Mucosa of gallbladder (tissue), 1 donor: Measurements from ENCODE around the gene HGS. TPM values are rescaled to one million over a fixed set of nuclear protein-coding genes. Genes with fewer than 3 reads are reported as not detected.
A peak's percentile ranks its signal among the peaks of the same experiment; 100 is the strongest.

ENCODE experiments used
- DNase-seq: peaks from one replicate; pipeline ENCODE4 v3.0.0-alpha.2; 2020; ENCODE audit warnings: low spot score
- total RNA-seq: library from RNA; stranded (reverse); gene quantifications from one replicate; pipeline ENCODE4 v1.2.1, GENCODE V29; 2021
- donor health status: DM: no; HTN: no; CAD: no.

The HGS gene
- 137 TPM for total RNA-seq

GRCh38 chr17:81683584-81684441 lies at the start of gene HGS, which contains the start of gene ARL16:
HGS (plus strand) TSS chr17:81684011; CDS start chr17:81684067, 56 bp downstream.
ARL16 (minus strand) TSS chr17:81683797; CDS start chr17:81683753, 44 bp downstream.
- peak; percentile 99 for DNase-seq

DNA sequence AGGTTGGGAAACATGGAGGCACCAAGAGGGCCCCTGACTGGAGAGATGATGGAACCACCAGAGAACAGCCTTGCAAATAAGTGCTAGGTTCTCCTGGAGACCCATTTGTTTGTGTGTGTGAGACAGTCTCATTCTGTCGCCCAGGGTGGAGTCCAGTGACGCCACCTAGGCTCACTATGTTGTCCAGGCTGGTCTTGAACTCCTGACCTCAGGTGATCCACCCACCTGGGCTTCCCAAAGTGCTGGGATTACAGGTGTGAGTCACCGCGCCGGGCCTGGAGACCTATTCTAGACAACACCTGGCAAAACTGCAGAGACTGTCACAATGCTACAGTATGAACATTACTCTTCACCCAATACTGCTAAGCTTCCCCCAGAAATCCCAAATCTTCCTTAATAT lies 48.4 kb upstream of the HGS start:
- no peak for DNase-seq

- no peak for DNase-seq
Measured at GRCh38 chr17:81635973-81636504, 47.8 kb upstream of the HGS start.

DNA sequence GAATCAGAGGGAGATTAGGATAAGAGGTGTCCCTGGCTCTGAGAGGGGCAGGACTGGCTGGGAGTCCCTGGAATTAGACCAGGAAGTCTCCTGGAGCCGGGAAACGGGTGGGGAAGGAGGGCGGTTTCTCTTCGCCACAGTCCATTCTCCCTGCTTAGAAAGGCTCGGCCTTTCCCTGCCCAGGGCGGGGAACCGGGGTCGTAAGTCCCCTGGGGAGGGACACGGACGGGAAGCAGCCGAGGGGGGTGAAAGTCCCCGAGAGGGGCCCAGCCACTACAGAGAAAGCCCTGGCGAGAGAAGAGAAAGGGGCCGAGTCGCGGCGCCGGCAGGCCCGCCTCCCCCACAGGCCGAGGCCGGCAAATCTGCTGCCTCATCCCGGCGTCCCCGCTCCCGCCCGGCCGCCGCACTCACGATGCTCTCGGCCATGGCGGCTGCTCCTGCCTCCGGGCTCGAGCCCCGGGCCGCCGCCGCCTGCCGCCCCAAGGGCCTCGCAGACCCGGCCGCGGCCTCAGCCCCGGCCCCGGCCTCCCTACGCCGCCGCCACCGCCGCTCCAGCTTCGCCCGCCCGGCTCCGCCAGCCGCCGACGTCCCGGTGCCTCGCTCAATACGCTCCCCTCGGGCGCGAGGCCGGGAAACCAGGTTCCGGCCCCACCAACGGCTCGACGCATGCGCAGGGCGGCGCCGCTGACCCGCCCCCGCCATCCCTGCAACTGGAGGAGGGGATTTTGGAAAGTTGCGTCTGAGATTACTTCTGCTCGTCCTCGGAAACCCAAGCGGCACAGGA lies 47.1 kb upstream of the HGS start, which contains the start of the genes NPLOC4 and TSPAN10:
Gene NPLOC4, minus strand, starts transcription at position 608 of the 784 bp plus-strand sequence. Its CDS starts 182 bp downstream, at position 426.
Gene TSPAN10, plus strand, starts transcription at position 692 of the 784 bp plus-strand sequence. CDS start 5,217 bp downstream, outside the sequence.
- DNase-seq: peak; percentile 81

DNA sequence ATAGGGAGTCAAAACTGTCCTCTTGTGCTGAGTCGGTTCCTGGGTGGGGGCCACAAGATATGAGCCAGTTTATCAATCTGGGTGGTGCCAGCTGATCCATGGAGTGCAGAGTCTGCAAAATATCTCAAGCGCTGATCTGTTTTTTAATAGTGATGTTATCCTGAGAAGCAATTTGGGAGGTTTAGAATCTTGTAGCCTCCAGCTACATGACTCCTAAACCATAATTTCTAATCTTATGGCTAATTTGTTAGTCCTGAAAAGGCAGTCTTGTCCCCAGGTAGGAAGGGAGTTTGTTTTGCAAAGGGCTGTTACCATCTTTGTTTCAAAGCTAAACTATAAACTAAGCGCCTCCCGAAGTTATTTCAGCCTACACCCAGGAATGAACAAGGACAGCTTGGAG lies 45.1 kb upstream of the HGS start:
- DNase-seq: no peak

DNA sequence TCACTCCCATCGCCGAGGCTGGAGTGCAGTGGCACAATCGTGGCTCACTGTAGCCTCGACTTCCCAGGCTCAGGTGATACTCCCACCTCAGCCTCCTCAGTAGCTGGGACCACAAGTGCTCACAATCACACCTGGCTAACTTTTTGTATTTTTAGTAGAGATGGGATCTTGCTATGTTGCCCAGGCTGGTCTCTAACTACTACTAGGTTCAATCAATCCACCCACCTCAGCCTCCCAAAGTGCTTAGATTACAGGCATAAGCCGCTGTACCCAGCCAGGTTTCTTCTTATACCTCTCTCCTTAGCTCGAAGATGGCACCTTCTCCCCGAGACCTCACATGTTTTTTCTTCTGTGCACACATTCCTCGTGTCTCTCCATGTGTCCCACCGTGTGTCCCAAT lies 43.8 kb upstream of the HGS start:
- DNase-seq: no peak

DNA sequence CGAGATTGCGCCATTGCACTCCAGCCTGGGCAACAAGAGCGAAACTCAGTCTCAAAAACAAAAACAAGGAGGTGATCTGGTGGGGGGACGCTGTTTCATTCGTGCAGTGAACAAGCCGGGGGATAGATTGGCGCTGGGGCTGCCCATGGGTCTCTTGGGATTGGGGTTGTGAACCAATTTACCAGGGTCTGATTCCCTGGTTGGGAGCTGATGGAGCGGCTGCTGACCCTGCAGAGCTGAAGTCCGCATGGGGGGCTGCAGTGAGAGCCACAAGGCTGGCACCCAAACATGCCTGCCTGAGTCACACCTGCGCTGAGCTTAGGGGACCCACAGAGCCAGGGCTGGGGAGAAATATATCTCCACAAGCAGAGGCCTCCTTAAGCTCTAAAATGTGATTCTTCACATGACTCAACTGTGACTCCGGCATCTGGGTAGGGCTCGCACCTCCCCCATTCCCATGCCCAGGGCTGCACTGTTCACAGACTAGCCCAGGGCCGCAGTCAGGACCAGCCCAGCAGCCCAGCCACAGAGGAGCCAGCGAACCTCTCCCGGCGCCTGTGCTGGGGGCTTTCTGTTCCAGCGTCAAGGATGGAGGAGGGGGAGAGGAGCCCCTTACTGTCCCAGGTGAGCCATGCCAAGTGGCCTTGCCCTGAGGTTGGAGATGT lies 41.9 kb upstream of the HGS start:
- DNase-seq: no peak

DNA sequence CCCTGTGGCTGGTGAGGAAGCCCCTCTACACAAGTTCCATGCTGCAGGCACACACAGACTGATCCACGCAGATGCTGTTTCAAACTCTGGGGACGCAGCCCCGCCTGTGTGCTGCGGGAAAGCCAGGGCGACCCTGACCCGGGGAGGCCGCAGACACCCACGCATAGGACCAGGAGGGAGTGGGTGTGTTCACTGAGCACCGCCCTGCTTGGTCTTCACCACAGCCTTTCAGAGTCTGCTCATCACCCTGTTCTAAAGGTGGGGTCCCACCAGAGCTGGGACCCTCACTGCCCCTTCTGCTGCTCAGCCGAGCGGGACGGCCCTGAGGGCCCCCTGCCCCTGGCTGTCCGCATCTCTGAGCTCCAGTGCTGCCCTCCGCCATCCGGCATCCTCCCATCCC lies 39.3 kb upstream of the HGS start:
- no peak for DNase-seq

DNA sequence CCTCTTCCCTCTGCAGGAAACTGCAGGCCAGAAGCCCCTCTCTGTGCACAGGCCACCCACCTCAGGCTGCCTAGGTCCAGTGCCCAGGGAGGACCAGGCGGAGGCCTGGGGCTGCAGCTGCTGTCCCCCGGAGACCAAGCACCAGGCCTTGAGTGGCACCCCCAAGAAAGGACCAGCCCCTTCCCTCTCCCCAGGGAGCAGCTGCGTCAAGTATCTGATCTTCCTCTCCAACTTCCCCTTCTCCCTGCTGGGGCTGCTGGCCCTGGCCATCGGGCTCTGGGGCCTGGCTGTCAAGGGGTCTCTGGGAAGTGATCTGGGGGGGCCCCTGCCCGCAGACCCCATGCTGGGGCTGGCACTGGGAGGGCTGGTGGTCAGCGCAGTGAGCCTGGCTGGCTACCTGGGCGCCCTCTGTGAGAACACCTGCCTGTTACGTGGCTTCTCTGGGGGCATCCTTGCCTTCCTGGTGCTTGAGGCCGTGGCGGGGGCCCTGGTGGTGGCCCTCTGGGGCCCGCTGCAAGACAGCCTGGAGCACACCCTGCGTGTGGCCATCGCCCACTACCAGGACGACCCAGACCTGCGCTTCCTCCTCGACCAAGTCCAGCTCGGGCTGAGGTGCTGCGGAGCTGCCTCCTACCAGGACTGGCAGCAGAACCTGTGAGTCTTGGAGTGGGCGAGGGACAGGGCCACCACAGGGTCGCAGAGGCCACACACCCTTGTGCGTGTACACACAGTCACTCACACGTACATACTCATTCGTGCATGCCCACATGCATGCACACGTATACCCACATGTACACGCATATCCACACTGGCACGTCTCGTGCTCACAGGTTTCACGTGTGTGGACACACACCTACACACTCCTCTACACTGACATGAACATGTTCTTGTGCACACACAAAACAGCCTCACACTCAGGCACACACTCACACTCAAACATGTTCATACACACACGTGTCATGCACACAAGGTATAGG lies 38.5 kb upstream of the HGS start:
- no peak for DNase-seq

DNA sequence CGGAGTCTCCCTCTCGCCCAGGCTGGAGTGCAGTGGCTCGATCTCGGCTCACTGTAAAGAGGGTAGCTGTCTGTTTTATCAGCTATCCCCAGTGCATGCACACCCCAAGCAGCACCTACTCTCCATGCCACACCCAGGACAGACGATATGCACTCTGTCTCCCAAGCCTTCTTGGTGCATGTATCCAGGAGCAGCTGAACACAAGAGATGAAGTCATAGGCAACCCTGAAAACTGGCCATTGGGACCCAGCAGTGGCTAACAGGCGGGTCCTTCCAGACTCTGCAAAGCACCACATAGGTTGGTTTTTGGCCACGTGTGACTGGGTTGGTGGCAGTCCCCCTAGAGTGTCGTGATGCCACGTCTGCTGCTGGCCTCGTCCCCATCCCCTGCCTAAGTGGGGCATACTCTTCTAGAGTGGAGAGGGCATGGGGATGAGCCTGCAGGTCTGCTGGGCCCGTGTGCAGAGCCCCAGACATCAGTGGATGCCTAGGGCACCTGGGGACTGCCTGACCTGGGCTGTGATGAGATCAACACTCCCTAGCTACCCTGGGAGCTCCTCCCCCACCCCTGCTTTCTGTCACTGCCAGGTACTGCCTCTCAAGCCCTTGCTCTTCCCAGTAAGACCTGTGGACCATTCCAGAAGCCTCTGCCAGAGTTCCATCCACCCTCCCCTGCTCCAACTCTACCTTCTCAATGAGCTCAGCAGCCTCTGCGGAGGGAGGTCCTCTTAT lies 36.8 kb upstream of the HGS start:
- DNase-seq: no peak

DNA sequence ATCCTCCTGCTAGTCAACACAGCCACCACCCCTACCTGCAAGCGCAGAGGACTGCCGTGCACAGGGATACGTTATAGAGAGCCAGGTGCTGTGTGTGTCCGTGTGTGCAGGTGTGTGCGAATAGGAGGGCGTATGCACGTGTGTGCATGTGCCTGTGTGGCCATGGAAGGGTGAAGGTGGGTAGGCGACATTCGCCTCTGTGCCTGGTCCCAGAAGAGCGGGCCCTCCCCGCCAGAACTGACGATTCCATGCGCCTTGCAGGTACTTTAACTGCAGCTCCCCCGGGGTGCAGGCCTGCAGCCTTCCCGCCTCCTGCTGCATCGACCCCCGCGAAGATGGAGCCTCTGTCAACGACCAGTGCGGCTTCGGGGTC lies 36.2 kb upstream of the HGS start:
- no peak for DNase-seq

- no peak for DNase-seq
Measured at GRCh38 chr17:81648013-81648706, 35.7 kb upstream of the HGS start.

DNA sequence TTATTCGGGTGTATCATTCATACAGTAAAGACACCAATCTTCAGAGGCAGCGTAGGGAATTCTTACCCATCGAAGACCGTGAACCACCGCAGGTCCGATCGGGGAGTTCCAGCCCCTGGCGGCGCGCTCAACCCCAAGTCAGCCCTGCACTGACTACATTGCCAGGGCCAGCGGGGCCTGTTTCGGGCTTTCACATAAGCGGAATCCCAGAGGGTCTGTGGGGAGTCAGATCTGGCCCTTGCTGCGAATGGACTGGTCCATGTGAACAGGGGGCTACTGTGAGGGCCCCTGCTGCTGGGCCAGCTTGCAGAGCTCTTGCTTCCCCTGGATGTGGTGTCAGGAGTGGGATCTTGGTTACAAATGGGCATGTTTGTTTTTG lies 35.1 kb upstream of the HGS start:
- DNase-seq: no peak

GRCh38 chr17:81650951-81651350 lies 32.9 kb upstream of the HGS start:
- no peak for DNase-seq

GRCh38 chr17:81651692-81652091 lies 32.1 kb upstream of the HGS start:
- DNase-seq: peak; percentile 43

- DNase-seq: no peak
Measured at GRCh38 chr17:81652906-81653771, 30.7 kb upstream of the HGS start.

- DNase-seq: no peak
Measured at GRCh38 chr17:81655378-81656117, 28.3 kb upstream of the HGS start.
